DMS114 treated with DMSO at 0.1 percent for 48 hours (cell line): Measurements from ENCODE around the gene CCDC9B.
A peak's percentile ranks its signal among the peaks of the same experiment; 100 is the strongest.

Experiments
- DNase-seq: peaks from one replicate; lab custom pipeline; 2025; ENCODE audit not compliant: unreplicated experiment; lab: John Stamatoyannopoulos, UW

CCDC9B gene

DNA sequence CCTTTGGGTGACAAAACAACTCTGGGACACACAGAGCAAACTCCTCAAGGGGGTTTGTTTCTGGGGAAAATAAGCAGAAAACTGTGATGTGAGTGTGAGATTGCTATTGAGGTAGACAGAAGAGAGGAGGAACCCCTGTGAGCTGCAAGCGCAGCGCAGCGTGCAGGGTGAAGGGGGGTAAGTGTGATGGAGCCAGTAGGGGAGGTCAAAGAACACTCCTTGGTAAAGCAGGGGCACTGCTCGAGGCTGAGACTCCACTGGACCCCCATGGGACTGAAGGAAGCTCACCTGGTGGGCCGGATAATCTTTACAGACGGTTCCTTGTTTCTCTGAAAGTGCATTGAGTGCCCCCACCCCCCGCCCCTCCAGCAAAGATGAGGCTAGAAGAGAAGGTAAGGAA is 9.7 kb downstream of the CCDC9B start:
- no peak for DNase-seq

DNA sequence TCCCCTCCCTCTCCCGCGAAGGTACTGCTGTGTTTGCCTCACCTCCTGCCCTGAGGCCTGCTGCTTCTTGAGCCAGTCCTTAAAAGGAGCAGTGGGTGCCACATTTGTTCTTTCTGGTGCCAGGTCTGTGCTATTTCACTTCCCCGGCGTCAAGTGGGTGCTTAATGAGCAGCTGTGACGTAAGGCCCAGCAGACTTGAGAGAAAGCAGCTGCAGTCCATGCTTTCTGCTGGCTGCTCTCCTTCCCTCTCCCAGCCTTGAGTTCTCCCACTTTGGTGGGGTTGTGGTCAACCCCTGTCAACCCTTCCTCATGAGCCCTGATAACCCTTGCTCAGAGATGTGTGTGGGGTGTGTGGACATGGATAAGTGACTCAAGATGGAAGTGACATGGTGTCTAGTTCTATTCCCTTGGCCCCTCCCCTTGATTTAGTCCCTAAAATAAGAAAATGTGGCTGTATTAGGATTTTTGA is 10.3 kb downstream of the CCDC9B start:
- no peak for DNase-seq

DNA sequence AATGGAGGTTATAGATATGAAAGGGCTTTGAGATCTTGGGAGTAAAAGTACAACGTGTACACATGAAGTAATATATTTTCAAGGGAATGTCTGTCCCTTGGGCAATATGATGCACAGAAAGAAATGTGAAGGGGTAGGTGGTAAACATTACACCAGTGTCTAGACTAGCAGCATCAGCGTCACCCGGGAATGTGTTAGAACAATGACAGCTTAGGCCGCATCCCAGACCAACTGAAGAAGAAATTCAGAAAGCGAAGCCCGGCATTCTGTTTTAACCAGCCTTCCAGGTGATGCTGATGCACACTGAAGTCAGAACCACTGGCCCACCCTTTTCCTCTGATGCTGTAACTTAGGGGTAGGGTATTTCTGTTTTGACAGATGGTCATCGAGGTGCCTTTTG is 10.9 kb downstream of the CCDC9B start:
- DNase-seq, result no peak

DNA sequence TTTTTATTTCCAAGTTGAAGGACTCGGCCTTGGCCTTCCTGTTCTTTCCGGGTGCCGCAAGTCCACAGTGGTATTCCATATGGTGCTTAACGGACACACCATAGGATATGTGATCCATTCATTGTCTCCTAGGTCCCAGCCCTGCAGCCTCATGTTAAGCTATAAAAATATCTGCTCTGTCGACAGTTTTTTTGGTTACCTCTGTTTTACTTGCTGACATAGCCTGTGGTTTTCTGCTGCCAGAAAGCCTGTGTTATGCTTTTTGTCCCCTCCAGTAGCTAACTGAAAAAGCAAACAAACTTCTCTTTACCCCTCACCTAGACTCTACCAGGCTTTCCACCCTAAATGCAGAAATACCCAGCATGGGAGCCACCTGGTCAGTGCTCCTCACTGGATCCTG is 12.0 kb downstream of the CCDC9B start:
- DNase-seq, result no peak

DNA sequence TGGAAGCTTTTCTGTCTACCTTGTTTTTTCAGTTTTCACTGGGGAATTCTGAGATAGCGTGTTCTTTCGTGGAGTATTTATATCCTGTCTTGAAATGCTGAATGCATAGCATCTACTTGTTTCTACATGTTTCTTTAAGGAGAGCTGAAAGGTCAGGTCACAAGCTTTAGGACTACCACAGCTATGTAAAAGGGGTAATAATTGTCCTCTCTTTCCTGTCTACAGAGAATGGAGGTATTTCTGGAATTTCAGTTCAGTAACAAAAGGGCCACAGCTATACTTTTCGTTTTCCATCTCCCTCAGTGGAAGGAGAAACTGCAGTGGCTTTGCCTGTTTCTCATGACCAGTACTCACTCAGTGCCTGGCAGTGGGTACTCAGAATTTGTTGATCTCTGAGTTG is 12.6 kb downstream of the CCDC9B start:
- no peak for DNase-seq

DNA sequence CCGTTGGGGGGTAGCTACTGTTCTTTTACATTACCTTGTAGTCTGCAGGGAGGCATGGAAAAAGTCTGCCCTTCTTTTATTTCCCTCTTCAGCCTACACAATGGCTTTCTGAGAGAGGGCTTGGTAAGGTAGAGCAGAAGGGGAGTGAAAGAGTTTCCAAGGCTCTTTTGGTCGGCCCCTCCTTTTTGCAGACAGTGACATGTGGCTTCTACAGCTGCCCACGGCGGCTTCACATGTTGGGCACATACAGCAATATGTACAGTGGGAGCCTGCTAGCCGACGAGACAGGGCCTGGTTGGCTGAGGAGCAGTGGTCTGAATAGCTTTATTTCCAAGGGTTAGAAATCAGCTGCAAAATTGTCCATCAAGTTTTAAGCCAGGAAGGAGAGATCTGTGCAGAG is 13.3 kb downstream of the CCDC9B start:
- DNase-seq, result no peak

DNA sequence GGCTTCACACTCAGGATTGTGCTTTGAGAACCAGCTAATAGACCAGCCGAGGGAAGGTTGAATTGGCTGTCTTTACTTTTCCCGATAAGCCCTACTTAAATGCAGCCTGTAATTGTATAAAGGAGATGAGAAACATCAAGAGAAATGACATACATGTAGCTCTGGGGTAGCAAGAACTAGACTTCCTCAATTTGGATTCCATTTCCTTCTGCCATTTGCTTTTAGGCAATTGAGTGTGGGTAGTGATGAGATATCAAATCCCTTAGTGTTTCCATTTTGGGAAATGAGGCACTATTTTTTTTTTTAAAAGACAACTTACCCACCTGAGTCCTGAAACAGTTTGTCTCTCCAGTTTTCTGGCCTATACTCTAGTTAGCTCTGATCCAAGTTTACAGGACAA is 15.0 kb downstream of the CCDC9B start:
- DNase-seq, result no peak

DNA sequence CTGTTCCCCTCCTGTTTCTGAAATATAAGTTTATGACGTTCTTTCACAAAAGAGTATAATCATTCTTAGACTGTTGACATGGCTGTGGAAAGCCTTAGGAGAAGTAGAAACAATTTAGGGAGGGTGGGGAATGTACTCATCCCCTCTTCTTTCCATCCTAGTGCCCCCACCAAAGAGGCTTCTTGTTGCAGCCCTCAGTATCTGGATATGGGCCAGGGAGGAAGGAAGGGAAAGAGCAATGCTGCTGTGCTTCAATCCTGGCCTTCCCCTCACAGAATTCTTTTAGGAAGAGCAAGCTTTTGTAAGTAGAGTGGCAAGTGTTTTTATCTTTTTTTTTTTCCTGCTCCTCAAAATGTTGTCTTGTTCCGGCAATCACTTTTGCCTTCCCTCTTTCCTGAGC is 15.6 kb downstream of the CCDC9B start:
- DNase-seq, result no peak

DNA sequence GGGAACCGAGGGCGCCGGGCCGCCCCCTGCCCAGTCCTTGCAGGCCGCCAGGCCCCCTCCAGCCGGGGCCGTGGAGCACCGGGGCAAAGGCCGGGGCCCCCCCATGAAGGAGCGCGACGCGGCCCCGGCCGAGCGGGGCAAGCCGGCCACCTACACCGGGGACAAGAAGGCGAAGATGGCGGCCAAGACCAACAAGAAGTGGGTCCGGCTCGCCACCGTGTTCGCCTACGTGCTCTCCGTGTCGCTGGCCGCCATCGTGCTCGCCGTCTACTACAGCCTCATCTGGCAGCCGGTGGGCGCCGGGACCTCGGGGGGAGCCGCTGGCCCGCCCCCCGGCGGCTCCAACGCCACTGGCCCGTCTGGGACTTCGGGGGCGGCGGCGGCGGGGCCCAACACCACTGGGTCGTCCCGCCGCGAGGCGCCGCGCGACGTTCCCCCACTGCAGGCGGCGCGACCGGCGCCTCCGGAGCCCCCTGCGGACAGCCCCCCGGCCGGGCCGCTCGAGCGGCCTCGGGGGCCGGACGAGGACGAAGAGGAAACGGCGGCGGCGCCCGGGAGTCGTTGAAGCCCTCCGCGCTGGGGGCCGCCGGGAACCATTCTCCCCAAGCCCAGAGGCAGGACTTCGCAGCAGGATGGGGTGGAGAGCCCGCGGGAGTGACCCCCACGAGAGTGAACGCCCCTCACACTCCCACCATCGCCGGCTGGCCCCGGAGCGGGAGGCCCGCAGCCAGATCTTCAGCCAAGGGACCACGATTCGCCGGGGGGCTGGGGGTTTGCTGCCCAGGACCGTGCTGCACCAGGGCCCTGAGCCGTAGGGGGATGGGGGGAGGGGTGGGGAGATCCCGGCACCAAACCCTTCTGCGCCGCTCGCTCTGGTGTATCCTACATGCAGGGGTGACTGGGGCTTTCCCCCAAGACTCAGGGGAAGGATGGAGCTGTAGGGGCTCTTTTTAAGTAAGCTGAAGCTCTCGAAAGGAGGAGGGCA is 16.5 kb downstream of the CCDC9B start:
- no peak for DNase-seq

DNA sequence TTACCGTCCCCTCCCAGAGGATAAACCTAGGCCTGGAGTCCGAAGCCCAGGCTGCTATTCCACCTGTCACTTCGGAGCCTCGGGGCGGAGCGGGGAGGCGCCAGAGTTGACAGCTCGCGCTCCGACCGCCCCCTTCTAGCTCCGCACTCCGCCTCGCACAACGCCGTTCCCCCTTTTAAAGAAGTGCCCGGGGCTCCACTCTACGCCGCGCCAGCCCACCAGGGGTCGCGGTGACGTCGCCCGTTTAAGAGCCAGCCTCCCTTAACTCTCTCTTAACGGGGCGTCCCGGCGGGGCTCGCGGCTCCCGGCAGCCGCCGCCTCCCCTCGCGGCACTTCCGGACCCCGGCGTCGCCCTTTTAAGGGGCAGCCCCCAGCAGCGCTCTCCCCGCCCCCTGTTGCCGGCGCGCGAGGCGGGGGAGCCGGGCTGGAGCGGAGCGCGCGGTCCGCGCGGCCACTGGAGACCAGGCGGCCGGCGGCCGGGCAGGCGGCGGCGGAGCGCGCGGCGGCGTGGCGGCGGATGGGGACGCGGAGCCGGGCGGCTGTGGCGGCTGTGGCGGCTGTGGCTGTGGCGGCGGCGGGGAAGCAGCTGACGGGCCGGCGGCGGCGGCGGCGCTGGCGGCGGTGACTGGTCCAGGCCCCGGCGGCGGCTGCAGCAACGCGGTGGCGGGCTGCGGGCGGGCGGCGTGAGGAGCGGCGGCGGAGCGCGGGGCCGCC is 17.3 kb downstream of the CCDC9B start, which contains the start of gene INAFM2:
TSS of gene INAFM2 (plus strand) at position 454 of the 714 bp plus-strand sequence. CDS start 364 bp downstream, outside the sequence.
- peak; percentile 95 for DNase-seq

DNA sequence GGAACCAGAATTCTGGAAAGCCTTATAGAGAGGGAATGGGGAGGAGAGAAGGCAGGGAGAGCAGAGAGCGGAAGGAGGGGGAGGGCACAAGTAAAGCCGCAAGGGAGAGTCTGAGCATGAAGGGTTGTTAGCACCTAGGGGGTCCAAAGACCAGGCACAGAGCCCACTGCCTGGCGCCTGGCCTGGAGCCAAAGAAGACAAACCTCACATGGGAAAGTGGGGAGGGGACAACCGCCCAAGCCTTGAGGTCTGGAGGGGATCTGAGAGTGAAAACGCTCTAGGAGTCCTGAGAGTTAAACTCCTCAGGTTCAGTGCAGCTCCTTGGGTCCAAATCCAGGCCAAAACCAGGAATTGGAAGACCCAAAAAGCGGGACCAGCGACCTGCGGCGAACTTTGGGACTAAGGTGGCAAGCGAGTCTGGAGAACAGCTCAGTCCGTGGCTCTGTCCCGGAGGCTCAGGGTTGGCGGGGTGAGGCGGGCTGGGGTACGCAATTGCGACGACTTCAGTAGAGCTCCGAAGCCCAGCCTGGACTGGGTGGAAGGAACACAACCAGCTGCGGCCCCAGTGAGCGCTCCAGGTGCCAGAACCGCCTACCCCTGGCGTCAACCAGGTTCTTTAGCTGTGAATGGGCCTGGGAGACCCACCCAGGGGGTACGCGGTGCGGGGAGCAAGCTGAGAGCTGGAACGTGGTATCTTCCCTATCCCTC is 18.1 kb downstream of the CCDC9B start:
- DNase-seq, result no peak

DNA sequence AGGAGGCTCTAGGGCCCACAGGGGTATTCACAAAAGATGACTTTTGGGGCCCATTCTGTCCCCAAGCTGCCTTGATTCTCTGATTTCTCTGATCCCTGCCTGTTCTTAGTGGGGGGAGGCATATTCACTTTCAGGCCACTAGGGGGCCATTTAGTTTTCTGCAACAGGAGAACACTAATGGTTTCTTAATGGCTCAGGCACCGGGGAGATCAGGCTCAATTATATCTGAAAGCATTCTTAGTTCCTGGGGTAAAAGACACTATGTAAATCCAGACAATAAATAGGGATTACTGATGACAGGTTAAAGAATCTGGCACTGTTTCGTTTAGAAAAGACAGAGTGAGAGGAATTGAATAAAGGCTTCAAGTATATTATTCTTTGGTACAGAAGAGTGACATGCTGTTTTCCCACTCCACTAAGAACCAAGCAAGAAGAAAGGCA is 19.8 kb downstream of the CCDC9B start:
- DNase-seq, result peak; percentile 74

DNA sequence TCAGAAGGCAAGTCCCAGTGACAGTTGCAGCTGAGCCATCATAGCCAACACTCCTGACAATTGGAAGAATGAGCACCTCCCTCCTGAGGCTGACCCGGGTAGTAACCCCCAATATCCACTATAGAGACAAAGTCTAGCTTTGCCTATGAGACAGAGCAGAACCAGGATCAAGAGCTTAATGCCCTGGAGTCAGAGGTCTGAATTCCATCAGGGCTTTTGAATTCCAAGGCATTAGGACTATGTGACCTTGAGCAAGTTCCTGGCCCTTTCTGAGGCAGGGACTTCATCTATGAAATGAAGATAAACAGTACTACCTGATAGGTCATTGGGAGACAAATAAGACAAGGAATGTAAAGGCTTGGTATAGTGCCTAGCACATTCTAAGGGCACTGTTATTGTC is 20.3 kb downstream of the CCDC9B start:
- no peak for DNase-seq

DNA sequence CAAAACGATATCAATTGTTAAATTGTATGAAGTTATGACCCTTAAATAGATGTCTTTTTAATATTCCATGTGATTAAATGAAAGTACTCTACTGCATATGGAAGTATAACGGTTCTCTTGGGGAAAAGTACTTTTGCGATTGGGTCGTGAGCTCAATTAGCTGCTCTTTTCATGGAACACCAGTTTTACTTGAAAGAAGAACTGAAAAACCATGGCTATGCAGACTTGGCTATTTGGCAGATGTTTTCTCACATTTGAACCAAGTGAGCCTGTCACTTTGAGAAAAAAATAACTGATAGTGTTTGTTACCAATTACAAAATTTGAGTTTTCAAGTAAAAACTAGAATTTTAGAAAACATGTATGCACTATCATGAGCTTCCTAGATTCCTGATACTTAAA is 23.2 kb downstream of the CCDC9B start:
- DNase-seq, result no peak

DNA sequence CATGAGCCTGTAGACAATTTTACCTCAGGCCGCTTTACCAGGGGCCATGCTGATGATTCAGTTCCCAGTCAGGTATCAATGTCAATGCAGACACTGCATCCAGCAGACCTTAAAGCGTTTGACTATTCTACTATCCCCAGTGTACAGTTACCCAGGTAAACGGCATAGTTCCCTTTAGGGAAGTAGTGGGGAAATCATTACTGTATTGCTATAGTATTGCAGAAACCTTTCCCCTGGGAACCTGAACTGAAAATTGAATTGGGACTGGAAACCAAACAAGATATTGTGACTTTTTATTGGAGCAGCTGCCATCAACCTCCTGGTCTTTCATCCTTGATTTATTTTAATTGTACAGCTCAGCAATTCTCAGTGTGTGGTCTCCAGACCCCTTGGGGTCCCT is 23.8 kb downstream of the CCDC9B start:
- DNase-seq, result no peak

DNA sequence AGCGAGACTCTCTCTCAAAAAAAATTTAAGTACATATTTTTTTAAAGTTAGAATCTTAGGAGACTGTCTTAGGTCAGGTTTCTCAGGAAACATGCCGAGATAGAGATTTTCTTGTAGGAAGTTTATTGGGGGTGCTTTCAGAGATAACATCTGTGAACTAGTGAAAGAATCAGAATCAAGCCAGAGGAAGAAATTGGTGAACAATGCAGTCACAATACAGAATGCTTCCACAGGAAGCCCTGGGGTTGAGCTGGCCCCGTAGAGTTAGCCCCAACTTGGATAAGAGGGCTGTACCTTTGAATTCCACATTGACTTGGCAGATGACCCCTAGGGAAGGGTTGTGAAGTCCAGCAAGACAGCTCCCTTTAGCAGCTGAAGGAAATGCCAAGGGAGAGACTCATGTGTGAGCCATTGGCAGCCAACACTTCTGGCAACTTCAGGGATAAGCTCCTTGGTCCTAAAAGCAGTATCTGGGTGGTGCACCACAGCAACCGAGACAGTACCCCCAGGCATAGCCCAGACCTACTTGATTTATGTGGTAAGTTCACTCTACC is 25.9 kb downstream of the CCDC9B start:
- DNase-seq, result no peak

DNA sequence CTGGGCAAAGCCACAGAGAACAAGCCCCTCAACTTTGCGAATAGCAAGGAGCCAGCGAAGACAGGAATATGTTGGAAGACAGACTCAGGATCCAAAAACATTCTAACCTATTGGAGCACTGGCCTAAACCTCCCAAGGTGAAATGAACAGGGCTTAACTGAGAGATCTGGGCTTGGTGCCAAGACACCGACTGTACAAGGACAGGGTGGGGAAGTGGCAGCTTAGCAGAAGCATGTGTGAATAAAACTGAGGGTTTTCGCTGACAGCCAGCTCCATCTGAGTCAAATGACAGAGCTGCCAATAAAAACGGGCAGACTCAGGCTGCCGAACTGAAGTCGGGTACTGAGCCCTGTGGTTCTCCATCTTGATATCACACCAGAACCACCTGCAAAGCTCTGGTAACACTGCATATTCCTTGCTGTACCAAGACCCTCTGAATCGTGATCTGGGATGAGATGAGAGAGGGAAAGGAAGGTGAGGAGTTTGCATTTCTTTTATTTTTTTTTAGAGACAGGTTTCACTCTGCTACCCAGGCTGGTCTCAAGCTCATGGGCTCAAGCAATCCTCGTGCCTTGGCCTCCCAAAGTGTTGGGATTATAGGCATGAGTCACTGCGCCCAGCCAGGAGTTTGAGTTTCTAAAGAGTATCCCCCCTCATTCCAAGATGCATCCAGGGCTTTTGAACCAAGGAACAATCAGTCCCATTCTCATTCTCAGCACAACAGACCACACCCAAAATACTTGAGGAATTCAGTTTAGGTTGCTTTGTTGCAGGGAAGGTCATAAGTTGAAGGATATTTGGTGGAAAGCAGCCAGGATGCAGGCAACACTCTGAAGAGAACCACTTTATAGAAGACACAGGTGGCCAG is 27.0 kb downstream of the CCDC9B start:
- DNase-seq, result no peak

DNA sequence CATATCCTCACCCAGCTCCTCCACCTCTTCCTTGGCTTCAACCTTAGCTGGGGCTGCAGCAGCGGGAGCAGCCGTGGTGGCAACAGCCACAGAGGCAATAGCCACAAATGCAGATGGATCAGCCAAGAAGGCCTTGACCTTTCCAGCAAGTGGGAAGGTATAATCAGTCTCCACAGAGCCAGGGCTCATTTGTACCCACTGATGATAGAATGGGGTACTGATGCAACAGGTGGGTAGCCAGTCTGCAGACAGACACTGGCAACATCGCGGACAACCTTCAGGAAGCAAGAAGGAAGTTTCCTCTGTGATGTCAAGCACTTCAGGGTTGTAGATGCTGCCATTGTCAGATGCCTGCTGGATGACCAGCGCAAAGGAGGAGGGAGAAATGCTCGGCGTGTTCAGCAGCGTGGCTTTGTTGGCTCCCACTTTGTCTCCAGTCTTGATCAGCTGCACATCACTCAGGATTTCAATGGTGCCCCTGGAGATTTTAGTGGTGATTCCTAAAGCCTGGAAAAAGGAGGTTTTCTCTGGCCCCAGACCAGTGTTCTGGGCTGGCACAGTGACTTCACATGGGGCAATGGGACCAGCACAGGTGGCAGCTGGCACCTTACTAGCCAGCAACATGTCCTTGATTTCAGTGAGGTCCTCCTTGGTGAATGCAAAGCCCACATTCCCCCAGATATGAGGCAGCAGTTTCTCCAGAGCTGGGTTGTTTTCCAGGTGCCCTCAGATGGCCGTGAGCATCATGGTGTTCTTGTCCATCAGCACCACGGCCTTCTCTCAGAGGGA is 28.2 kb downstream of the CCDC9B start:
- DNase-seq, result no peak

DNA sequence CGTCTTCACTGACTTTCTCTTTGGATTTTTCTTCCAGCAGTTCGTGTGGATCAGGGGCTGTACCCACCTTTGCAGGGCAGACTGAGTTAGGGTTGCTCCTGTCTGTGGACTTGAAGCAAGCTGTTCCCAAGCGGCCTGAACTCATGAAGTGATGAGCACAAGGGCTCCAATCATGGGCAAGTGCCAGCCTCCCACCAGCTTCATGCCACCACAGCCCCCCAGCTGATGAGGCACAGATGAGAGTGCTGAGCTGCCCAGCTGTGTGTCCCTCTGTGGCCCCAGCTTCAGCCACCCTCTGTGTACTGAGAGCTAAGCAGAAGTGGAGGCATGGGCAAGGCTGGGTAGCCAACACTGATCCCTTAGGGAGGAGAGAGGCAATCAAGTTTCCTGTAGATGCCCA is 29.7 kb downstream of the CCDC9B start:
- no peak for DNase-seq
